PC-9 (cell line): Measurements from ENCODE around the gene PBX2. TPM values are rescaled to one million over a fixed set of nuclear protein-coding genes. Genes with fewer than 3 reads are reported as not detected.
A peak's percentile ranks its signal among the peaks of the same experiment; 100 is the strongest.

Source experiments
- BruUV-seq: library from RNA; stranded (reverse); fragments of 400-500 nt; replicated peaks from 2 replicates; lab custom pipeline; 2021; lab: Mats Ljungman, UMichigan
- CTCF ChIA-PET: fragments of 300-600 bp; sonication (Branson Sonifier 250); formaldehyde crosslinking; loops from one replicate; lab custom pipeline; 2022; ENCODE audit warnings: antibody characterized with exemption; lab: Charles Lee
- POLR2A ChIA-PET: fragments of 300-600 bp; sonication (Branson Sonifier 250); formaldehyde crosslinking; loops from one replicate; lab custom pipeline; 2022; ENCODE audit warnings: antibody characterized with exemption; ENCODE audit not compliant: unreplicated experiment; lab: Charles Lee
- DNase-seq, 2 experiments: peaks; one replicate each; pipeline versions ENCODE4 v3.0.0 to v3.0.0-alpha.2; 2015 to 2022; ENCODE audit warnings: mixed read lengths in 1 of 2
- H2AFZ ChIP-seq: fragments of 200-600 bp; sonication (generic); 2 replicates; pipeline ENCODE4 v1.8.1; 2017; ENCODE audit warnings: antibody characterized with exemption
- H3F3A ChIP-seq: fragments of 200-600 bp; sonication (generic); 2 replicates; pipeline ENCODE4 v1.8.1; 2017; ENCODE audit warnings: antibody characterized with exemption, mild to moderate bottlenecking, low read depth; ENCODE audit not compliant: insufficient read depth
- H3K27ac ChIP-seq: fragments of 200-600 bp; sonication (generic); 2 replicates; pipeline ENCODE4 v1.6.1; 2016; ENCODE audit warnings: mixed run types
- H3K27me3 ChIP-seq: fragments of 200-600 bp; sonication (generic); 2 replicates; pipeline ENCODE4 v1.6.1; 2016; ENCODE audit warnings: low read depth, mixed run types; ENCODE audit not compliant: insufficient read depth
- H3K36me3 ChIP-seq: fragments of 200-600 bp; sonication (generic); 2 replicates; pipeline ENCODE4 v1.6.1; 2016; ENCODE audit warnings: low read depth, mixed run types
- H3K4me1 ChIP-seq: fragments of 200-600 bp; sonication (generic); replicated peaks from 2 replicates; pipeline ENCODE4 v1.6.1; 2016; ENCODE audit warnings: mixed run types; ENCODE audit not compliant: insufficient read depth
- H3K4me2 ChIP-seq: fragments of 200-600 bp; sonication (generic); 2 replicates; pipeline ENCODE4 v1.6.1; 2017; ENCODE audit warnings: mixed run types
- H3K4me3 ChIP-seq: fragments of 200-600 bp; sonication (generic); 2 replicates; pipeline ENCODE4 v1.6.1; 2016; ENCODE audit warnings: mixed run types
- H3K79me2 ChIP-seq: fragments of 200-600 bp; sonication (generic); 2 replicates; pipeline ENCODE4 v1.6.1; 2017; ENCODE audit warnings: low read depth, mixed run types
- H3K9me2 ChIP-seq: fragments of 200-600 bp; sonication (generic); 2 replicates; pipeline ENCODE4 v1.8.1; 2017; ENCODE audit warnings: mild to moderate bottlenecking; ENCODE audit not compliant: insufficient read depth
- H3K9me3 ChIP-seq: fragments of 200-600 bp; sonication (generic); 2 replicates; pipeline ENCODE4 v1.8.1; 2016; ENCODE audit warnings: low read depth; ENCODE audit not compliant: insufficient read depth
- H4K20me1 ChIP-seq: fragments of 200-600 bp; sonication (generic); 2 replicates; pipeline ENCODE4 v1.8.1; 2017; ENCODE audit not compliant: insufficient read depth
- EZH2 ChIP-seq: fragments of 200-600 bp; sonication (generic); IDR thresholded peaks from 2 replicates; pipeline ENCODE4 v1.8.0; 2017; ENCODE audit warnings: antibody characterized with exemption, low read depth
- intact Hi-C: fragments of 100-400 bp; cut with micrococcal nuclease; formaldehyde crosslinking; loops from one replicate; pipeline ENCODE4 v1.10.0; 2022; ENCODE audit not compliant: unreplicated experiment
- total RNA-seq: library from RNA; stranded (reverse); gene quantifications from 2 replicates; pipeline ENCODE4 v1.2.3, GENCODE V29; 2021
- TF ChIP-seq, protein P1 (sequence below): fragments of 200-600 bp; sonication (generic); conservative IDR thresholded peaks from 2 replicates; pipeline ENCODE4 v1.6.1; 2017; ENCODE audit warnings: mixed run types, antibody characterized with exemption, mild to moderate bottlenecking, moderate library complexity

Gene PBX2
- total RNA-seq, 1 experiment from 2014 or later: 89.3 TPM

- Histone ChIP-seq H3K36me3 (no peaks in the 10 kb centered on the region), H3K79me2 (peaks cover 29% of the 10 kb centered on the region), H3K27me3 (no peaks in the 10 kb centered on the region), H3K4me1 (peaks cover 31% of the 10 kb centered on the region), H3K9me2 (no peaks in the 10 kb centered on the region), H3K4me3 (peak within 1 kb of the TSS; percentile 98), H2AFZ (peak within 1 kb of the TSS; percentile 86), H3F3A (peaks cover 15% of the 10 kb centered on the region; the same call in 1 of the 2 replicates), H3K4me2 (peak within 1 kb of the TSS; percentile 83), H3K27ac (peak within 1 kb of the TSS; percentile 86), H4K20me1 (no peaks in the 10 kb centered on the region), H3K9me3 (no peaks in the 10 kb centered on the region)
- POLR2A ChIA-PET: no interaction called here
- TF ChIP-seq EZH2: no peak
- TF ChIP-seq, protein P1, sequence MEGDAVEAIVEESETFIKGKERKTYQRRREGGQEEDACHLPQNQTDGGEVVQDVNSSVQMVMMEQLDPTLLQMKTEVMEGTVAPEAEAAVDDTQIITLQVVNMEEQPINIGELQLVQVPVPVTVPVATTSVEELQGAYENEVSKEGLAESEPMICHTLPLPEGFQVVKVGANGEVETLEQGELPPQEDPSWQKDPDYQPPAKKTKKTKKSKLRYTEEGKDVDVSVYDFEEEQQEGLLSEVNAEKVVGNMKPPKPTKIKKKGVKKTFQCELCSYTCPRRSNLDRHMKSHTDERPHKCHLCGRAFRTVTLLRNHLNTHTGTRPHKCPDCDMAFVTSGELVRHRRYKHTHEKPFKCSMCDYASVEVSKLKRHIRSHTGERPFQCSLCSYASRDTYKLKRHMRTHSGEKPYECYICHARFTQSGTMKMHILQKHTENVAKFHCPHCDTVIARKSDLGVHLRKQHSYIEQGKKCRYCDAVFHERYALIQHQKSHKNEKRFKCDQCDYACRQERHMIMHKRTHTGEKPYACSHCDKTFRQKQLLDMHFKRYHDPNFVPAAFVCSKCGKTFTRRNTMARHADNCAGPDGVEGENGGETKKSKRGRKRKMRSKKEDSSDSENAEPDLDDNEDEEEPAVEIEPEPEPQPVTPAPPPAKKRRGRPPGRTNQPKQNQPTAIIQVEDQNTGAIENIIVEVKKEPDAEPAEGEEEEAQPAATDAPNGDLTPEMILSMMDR: no peak
- BruUV-seq: no TSS peak
- DNase-seq: peak; percentile 82 to 96
- intact Hi-C loops: loop anchor here (2.0 to 10.0 kb wide), 2 partner anchors 21 to 511 kb away; partner anchors contain the start of genes C6orf47, CSNK2B, GPANK1 and LY6G5B
- CTCF ChIA-PET: no interaction called here
These were observed 14.1 kb downstream of the PBX2 start, which contains the start of gene AGPAT1 for GRCh38 chr6:32175711-32176475. Gene AGPAT1, minus strand, starts transcription at chr6:32176084. Its CDS starts 4,588 bp downstream, at chr6:32171496.

DNA sequence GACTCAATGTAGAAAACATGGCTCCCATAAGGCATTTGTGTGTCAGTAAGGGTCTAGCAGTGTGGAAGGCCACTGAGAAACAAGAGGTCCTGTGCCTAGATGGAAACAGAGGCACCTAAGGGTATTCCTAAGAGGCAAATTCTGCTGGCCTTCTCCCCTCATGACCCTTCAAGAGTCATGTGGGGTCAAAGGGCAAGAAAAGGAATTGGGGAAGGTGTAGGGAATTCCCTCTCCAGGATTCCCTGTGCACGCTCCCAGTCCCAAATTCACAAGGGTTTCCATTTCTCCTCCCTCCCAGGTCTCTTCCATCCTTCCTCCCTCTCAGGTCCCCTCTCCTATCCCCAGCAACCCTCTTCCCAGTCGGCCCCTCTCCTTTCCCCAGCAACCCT is 14.7 kb downstream of the PBX2 start:
- Histone ChIP-seq H3K4me3 (peak overlapping the region; percentile 98), H4K20me1 (no peaks in the 10 kb centered on the region), H2AFZ (peak overlapping the region; percentile 86; the same call in 1 of the 2 replicates), H3K79me2 (peaks cover 29% of the 10 kb centered on the region), H3K27ac (no peak overlapping the region), H3K27me3 (no peaks in the 10 kb centered on the region), H3K4me2 (peak overlapping the region; percentile 83), H3K4me1 (peaks cover 31% of the 10 kb centered on the region), H3F3A (peaks cover 15% of the 10 kb centered on the region; the same call in 1 of the 2 replicates), H3K9me3 (no peaks in the 10 kb centered on the region), H3K9me2 (no peaks in the 10 kb centered on the region), H3K36me3 (no peaks in the 10 kb centered on the region)
- no TSS peak for BruUV-seq
- no peak for DNase-seq
- TF ChIP-seq, protein P1: no peak
- TF ChIP-seq EZH2: no peak
- ChIA-PET CTCF (no interaction called here), POLR2A (no interaction called here)
- intact Hi-C loops: loop anchor here (10.0 kb wide), 1 partner anchor 511 kb away; the partner anchor contains the start of genes C6orf47, CSNK2B, GPANK1 and LY6G5B

- no TSS peak for BruUV-seq
- Histone ChIP-seq H3K79me2 (peaks cover 27% of the 10 kb centered on the region), H3K27ac (no peak overlapping the region), H4K20me1 (no peaks in the 10 kb centered on the region), H3K9me2 (no peaks in the 10 kb centered on the region), H3K36me3 (no peaks in the 10 kb centered on the region), H3K4me1 (peaks cover 28% of the 10 kb centered on the region), H3F3A (peaks cover 17% of the 10 kb centered on the region; the same call in 1 of the 2 replicates), H3K4me2 (peak overlapping the region; percentile 83), H3K9me3 (no peaks in the 10 kb centered on the region), H2AFZ (no peak overlapping the region), H3K27me3 (no peaks in the 10 kb centered on the region), H3K4me3 (no peak overlapping the region)
- intact Hi-C loops: loop anchor here (10.0 kb wide), 1 partner anchor 510 kb away; the partner anchor contains the start of genes C6orf47, CSNK2B, GPANK1 and LY6G5B
- ChIA-PET CTCF (no interaction called here), POLR2A (no interaction called here)
- no peak for DNase-seq
- TF ChIP-seq, protein P1: no peak
- no peak for TF ChIP-seq EZH2
These were observed 15.6 kb downstream of the PBX2 start for GRCh38 chr6:32174416-32174815.
